Measurements from ENCODE around the gene CROCC2. TPM values are rescaled to one million over a fixed set of nuclear protein-coding genes. Genes with fewer than 3 reads are reported as not detected.

The CROCC2 gene
- total and polyA plus RNA-seq, 4 donors = 1.3 to 17.4 (median 4.4) TPM

GRCh38 chr2:241033336-241033987 lies 127.3 kb downstream of the CROCC2 start:
- H3K9me3 ChIP-seq (ENCODE audit: control insufficient read depth in 4 of 4, insufficient read depth in 3 of 4, low read length in 3 of 4) = no peaks in the 10 kb centered on the region
- H3K27ac ChIP-seq (ENCODE audit: low read depth in 1 of 2, low read length in 1 of 2) = no peak overlapping the region
- TF ChIP-seq, protein P1, sequence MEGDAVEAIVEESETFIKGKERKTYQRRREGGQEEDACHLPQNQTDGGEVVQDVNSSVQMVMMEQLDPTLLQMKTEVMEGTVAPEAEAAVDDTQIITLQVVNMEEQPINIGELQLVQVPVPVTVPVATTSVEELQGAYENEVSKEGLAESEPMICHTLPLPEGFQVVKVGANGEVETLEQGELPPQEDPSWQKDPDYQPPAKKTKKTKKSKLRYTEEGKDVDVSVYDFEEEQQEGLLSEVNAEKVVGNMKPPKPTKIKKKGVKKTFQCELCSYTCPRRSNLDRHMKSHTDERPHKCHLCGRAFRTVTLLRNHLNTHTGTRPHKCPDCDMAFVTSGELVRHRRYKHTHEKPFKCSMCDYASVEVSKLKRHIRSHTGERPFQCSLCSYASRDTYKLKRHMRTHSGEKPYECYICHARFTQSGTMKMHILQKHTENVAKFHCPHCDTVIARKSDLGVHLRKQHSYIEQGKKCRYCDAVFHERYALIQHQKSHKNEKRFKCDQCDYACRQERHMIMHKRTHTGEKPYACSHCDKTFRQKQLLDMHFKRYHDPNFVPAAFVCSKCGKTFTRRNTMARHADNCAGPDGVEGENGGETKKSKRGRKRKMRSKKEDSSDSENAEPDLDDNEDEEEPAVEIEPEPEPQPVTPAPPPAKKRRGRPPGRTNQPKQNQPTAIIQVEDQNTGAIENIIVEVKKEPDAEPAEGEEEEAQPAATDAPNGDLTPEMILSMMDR (IDR thresholded peaks at IDR 0.05; ENCODE audit: control extremely low read depth, extremely low read depth) = no peak
- H3K9ac ChIP-seq (ENCODE audit: insufficient read depth in 1 of 2, low read length in 2 of 2) = no peak overlapping the region
- H3K4me3 ChIP-seq = no peak overlapping the region
- no peaks in the 10 kb centered on the region for H3K27me3 ChIP-seq (ENCODE audit: control insufficient read depth in 3 of 3, insufficient read depth in 3 of 3, low read length in 2 of 3)
- WGBS, 2 donors = 93 to 95% methylated on average over 17 of the region's 17 CpGs
- peaks cover 0 to 11% (median 0%) of the 10 kb centered on the region in 5 donors for H3K4me1 ChIP-seq (ENCODE audit: control insufficient read depth in 5 of 5, insufficient read depth in 5 of 5, low read length in 5 of 5)
- ATAC-seq (ENCODE audit: insufficient read depth, low FRiP score) (no peak), DNase-seq (no peak)
- H3K36me3 ChIP-seq (ENCODE audit: control insufficient read depth in 4 of 4, insufficient read depth in 4 of 4, low read length in 4 of 4) = peaks cover 0 to 42% (median 33%) of the 10 kb centered on the region in 4 donors

DNA sequence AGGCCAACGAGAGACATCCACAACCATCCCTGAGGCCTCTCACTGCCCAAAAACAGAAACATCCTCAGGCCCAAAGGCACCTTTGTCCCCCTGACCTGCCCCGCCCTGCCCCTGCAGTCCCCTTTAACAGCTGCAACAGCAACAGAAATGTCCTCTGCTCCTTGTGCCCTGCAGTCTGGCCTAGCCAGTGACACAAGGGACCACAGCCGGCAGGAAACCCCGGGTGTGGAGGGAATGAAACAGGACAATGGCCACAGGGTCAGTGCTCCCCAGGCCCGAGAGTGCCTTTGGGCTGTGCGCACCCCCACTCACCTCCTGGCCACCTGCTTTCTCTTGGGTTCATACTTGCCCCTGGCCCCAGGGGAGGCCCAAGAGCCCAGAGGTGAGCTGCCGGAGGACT lies 127.9 kb downstream of the CROCC2 start:
- Histone ChIP-seq H3K9me3 (ENCODE audit: control insufficient read depth in 4 of 4, insufficient read depth in 3 of 4, low read length in 3 of 4) (no peaks in the 10 kb centered on the region), H3K4me1 (ENCODE audit: control insufficient read depth in 5 of 5, insufficient read depth in 5 of 5, low read length in 5 of 5) (peaks cover 0 to 11% (median 0%) of the 10 kb centered on the region in 5 donors), H3K36me3 (ENCODE audit: control insufficient read depth in 4 of 4, insufficient read depth in 4 of 4, low read length in 4 of 4) (peaks cover 0 to 46% (median 37%) of the 10 kb centered on the region in 4 donors), H3K4me3 (no peak overlapping the region), H3K27me3 (ENCODE audit: control insufficient read depth in 3 of 3, insufficient read depth in 3 of 3, low read length in 2 of 3) (no peaks in the 10 kb centered on the region), H3K27ac (ENCODE audit: low read depth in 1 of 2, low read length in 1 of 2) (no peak overlapping the region), H3K9ac (ENCODE audit: insufficient read depth in 1 of 2, low read length in 2 of 2) (no peak overlapping the region)
- DNase-seq (no peak), ATAC-seq (ENCODE audit: insufficient read depth, low FRiP score) (no peak)
- TF ChIP-seq, protein P1 (IDR thresholded peaks at IDR 0.05; ENCODE audit: control extremely low read depth, extremely low read depth) = no peak
- 90 to 91% methylated on average over 7 of the region's 7 CpGs for WGBS, 2 donors

- Histone ChIP-seq H3K36me3 (ENCODE audit: control insufficient read depth in 4 of 4, insufficient read depth in 4 of 4, low read length in 4 of 4) (peaks cover 0 to 46% (median 37%) of the 10 kb centered on the region in 4 donors), H3K4me1 (ENCODE audit: control insufficient read depth in 5 of 5, insufficient read depth in 5 of 5, low read length in 5 of 5) (peaks cover 0 to 11% (median 0%) of the 10 kb centered on the region in 5 donors), H3K4me3 (no peak overlapping the region), H3K9me3 (ENCODE audit: control insufficient read depth in 4 of 4, insufficient read depth in 3 of 4, low read length in 3 of 4) (no peaks in the 10 kb centered on the region), H3K9ac (ENCODE audit: insufficient read depth in 1 of 2, low read length in 2 of 2) (no peak overlapping the region), H3K27me3 (ENCODE audit: control insufficient read depth in 3 of 3, insufficient read depth in 3 of 3, low read length in 2 of 3) (no peaks in the 10 kb centered on the region), H3K27ac (ENCODE audit: low read depth in 1 of 2, low read length in 1 of 2) (no peak overlapping the region)
- ATAC-seq (ENCODE audit: insufficient read depth, low FRiP score) = no peak
- 91 to 97% methylated on average over 22 of the region's 22 CpGs for WGBS, 2 donors
- TF ChIP-seq, protein P1 (IDR thresholded peaks at IDR 0.05; ENCODE audit: control extremely low read depth, extremely low read depth) = no peak
- no peak for DNase-seq
Observed at GRCh38 chr2:241034490-241035141, 128.5 kb downstream of the CROCC2 start.

Measured in lung (tissue), 12 donors.